Lower lobe of right lung (tissue), 2 donors: ENCODE data around the gene BCL2L11. TPM values are rescaled to one million over a fixed set of nuclear protein-coding genes. Genes with fewer than 3 reads are reported as not detected.

ENCODE experiments used
- ATAC-seq, 2 donors: fragments of 200-7000 bp; cut with Tn5 transposase; one replicate each; pipeline ENCODE4 v1.9.1; 2020 to 2022; ENCODE audit warnings: mild to moderate bottlenecking in 2 of 2, moderate library complexity in 2 of 2
- DNase-seq: peaks from one replicate; pipeline ENCODE4 v3.0.0-alpha.2; 2020
- H3K27ac ChIP-seq: fragments of 200-600 bp; one replicate; pipeline ENCODE4 v1.8.0; 2022
- H3K27me3 ChIP-seq: fragments of 200-600 bp; one replicate; pipeline ENCODE4 v1.8.0; 2022; ENCODE audit warnings: low read depth
- H3K36me3 ChIP-seq: fragments of 200-600 bp; one replicate; pipeline ENCODE4 v1.8.0; 2022; ENCODE audit warnings: mild to moderate bottlenecking
- H3K4me1 ChIP-seq: fragments of 200-600 bp; one replicate; pipeline ENCODE4 v1.8.0; 2022
- H3K4me3 ChIP-seq: fragments of 200-600 bp; one replicate; pipeline ENCODE4 v1.8.0; 2022; ENCODE audit warnings: mild to moderate bottlenecking
- H3K9me3 ChIP-seq: fragments of 200-600 bp; one replicate; pipeline ENCODE4 v1.8.0; 2022
- intact Hi-C: fragments of 100-400 bp; cut with DNase I; formaldehyde crosslinking; loops from one replicate; pipeline ENCODE4 v1.11.0; 2022
- total RNA-seq: library from RNA; stranded (reverse); fragmentation: NEBNext Ultra II Directional; extraction: Animal tissue kit (Norgen Biotek cat#: 25700); gene quantifications from one replicate; pipeline ENCODE4 v1.2.1, GENCODE V29; 2021
- TF ChIP-seq, protein P1 (sequence below): fragments of 200-600 bp; IDR thresholded peaks from one replicate; pipeline ENCODE4 v1.8.0; 2022; ENCODE audit warnings: antibody characterized with exemption, mild to moderate bottlenecking
- donor health status: DM: no; HTN: yes; CAD: no; lungs with severe emphysema.

Gene BCL2L11
- total RNA-seq, 1 donor from 2014 or later: 23.7 TPM

DNA sequence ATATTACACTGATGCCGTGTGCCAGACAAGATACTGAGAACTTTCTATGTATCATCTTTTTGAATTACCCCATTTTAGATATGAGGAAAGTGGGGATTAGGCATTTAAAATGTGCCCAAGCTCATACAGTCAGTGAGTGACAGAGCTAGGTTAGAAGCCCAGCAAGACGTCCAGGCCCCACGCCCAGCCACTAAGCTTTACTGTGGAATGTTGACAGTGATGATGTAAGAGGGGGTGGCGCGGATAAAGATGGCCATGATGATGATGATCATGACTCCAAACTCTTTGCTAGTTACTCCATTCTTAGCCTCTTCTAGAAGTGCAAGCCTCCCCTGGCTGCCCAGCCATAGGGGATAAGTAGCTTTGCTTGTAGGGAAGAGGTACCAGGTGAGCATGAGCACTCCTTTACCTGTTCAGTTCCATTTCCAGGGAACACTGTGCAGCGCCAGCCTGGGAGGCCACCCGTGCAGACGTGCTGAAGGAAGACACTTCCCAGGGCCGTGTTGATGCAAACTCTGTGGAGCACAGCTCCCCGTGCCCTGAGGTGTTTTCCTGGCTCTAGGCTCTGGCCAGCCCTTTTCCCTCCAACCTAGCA is 65.5 kb downstream of the BCL2L11 start:
- DNase-seq (no peak), ATAC-seq (no peak)
- Histone ChIP-seq H3K9me3 (no peaks in the 10 kb centered on the region), H3K27me3 (no peaks in the 10 kb centered on the region), H3K27ac (no peak overlapping the region), H3K4me1 (peaks cover 11% of the 10 kb centered on the region), H3K4me3 (no peak overlapping the region), H3K36me3 (no peaks in the 10 kb centered on the region)
- TF ChIP-seq, protein P1, sequence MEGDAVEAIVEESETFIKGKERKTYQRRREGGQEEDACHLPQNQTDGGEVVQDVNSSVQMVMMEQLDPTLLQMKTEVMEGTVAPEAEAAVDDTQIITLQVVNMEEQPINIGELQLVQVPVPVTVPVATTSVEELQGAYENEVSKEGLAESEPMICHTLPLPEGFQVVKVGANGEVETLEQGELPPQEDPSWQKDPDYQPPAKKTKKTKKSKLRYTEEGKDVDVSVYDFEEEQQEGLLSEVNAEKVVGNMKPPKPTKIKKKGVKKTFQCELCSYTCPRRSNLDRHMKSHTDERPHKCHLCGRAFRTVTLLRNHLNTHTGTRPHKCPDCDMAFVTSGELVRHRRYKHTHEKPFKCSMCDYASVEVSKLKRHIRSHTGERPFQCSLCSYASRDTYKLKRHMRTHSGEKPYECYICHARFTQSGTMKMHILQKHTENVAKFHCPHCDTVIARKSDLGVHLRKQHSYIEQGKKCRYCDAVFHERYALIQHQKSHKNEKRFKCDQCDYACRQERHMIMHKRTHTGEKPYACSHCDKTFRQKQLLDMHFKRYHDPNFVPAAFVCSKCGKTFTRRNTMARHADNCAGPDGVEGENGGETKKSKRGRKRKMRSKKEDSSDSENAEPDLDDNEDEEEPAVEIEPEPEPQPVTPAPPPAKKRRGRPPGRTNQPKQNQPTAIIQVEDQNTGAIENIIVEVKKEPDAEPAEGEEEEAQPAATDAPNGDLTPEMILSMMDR: no peak
- intact Hi-C loops: no loop called here

DNA sequence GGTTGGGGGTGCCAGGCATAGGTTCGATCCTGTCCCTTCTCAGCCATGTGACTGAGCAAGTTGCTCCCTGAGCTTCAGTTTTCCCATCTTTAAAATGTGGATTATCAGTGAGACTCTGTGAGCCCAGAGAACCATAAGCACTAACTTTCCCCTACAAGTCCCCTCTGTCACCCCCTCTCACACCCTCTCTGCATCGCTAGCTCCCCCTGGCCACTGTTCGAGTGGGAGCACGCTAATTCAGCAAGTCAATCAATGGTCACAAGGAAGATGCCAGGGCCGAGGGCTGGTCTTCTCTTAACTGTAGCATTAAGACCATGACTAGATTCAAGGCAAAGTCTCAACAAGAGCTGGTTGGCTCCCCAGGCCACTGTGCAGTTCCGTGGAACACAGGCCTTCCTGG is 66.2 kb downstream of the BCL2L11 start:
- TF ChIP-seq, protein P1: no peak
- peaks cover 11% of the 10 kb centered on the region for H3K4me1 ChIP-seq
- intact Hi-C loops: no loop called here
- H3K9me3 ChIP-seq: no peaks in the 10 kb centered on the region
- H3K27me3 ChIP-seq: no peaks in the 10 kb centered on the region
- no peak for DNase-seq
- H3K36me3 ChIP-seq: no peaks in the 10 kb centered on the region
- no peak overlapping the region for H3K4me3 ChIP-seq
- no peak for ATAC-seq
- H3K27ac ChIP-seq: no peak overlapping the region

DNA sequence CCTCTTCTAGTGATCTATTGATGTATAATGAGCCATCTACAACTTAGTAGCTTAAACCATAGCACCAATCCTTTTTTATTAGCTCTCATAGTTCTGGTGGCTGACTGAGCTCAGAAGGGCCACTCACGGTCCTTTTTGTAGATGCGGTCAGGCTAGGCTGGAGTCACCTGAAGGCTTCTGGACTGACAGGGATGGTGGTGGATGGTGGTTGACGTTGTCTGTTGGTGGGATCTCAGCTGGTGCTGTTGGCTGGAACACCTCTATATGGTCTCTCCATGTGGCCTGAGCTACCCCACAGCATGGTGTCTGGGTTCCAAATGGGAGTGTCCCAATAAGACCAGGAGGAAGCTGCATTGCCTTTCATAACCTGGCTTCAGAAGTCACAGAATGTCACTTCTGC is 68.0 kb downstream of the BCL2L11 start:
- no peaks in the 10 kb centered on the region for H3K9me3 ChIP-seq
- H3K4me3 ChIP-seq: no peak overlapping the region
- no peak for ATAC-seq
- peaks cover 11% of the 10 kb centered on the region for H3K4me1 ChIP-seq
- TF ChIP-seq, protein P1: no peak
- H3K27me3 ChIP-seq: no peaks in the 10 kb centered on the region
- no peak overlapping the region for H3K27ac ChIP-seq
- H3K36me3 ChIP-seq: no peaks in the 10 kb centered on the region
- no peak for DNase-seq
- intact Hi-C loops: no loop called here

DNA sequence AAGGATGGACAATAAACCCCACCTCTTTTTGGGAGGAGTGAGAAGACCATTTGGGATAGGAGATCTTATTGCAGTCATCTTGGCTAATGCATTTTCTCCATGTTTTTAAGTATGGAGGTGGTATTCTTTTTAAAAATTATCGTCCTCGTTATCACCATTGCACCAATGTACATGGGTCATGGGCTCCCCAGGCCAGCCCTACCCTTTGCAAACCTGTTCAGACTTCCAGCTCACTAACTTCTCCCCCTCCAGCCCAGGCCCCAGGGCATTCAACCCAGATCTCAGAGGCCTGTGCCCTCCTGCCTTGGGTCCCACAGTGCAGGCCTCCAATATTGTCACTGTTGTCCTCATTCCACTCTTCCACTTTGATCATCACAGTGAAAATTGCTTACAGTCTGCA is 68.4 kb downstream of the BCL2L11 start:
- no peak overlapping the region for H3K4me3 ChIP-seq
- peaks cover 8% of the 10 kb centered on the region for H3K4me1 ChIP-seq
- no peaks in the 10 kb centered on the region for H3K36me3 ChIP-seq
- H3K27me3 ChIP-seq: no peaks in the 10 kb centered on the region
- intact Hi-C loops: no loop called here
- H3K27ac ChIP-seq: no peak overlapping the region
- no peak for DNase-seq
- TF ChIP-seq, protein P1: no peak
- ATAC-seq: no peak
- no peaks in the 10 kb centered on the region for H3K9me3 ChIP-seq

DNA sequence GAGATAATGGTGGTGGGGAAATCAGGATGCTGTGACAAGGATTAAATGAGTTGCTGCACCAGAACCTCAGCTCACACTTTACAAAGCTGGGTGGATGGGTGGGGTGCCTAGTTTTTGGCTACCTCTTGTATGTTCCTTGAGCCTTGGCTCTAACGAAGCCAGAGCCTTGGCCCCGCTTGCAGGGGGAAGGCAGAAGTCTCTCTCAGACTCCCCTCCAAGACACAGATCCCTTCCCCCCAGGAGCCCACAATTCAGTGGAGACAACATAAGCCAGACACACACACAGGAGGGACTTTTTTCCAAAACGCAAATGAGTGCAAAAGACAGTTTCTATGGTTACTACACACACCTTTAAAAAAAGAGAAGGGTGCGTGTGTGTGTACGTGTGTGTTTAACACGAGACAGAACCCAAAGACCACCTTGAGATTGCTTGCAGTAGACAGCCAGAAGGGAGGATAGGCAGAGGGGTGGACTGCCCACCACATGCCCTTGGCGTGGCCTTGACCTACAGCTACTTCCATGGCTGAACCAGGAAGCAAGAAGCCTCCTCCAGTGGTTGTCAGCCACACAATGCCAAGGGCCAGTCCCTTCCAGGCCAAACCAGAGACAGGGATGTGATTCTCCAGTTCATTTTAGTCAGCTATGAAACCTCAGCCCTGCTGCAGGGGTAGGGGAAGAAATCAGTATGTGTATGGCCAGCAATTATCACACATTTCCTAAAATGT is 70.3 kb downstream of the BCL2L11 start:
- no peak overlapping the region for H3K27ac ChIP-seq
- no peaks in the 10 kb centered on the region for H3K4me1 ChIP-seq
- DNase-seq (no peak), ATAC-seq (no peak)
- no peak overlapping the region for H3K4me3 ChIP-seq
- no peaks in the 10 kb centered on the region for H3K36me3 ChIP-seq
- H3K27me3 ChIP-seq: no peaks in the 10 kb centered on the region
- TF ChIP-seq, protein P1: no peak
- H3K9me3 ChIP-seq: no peaks in the 10 kb centered on the region
- intact Hi-C loops: no loop called here
